OCI-LY7 (cell line): ENCODE measurements around the gene EPB41L4B.

Experiments
- EZH2phosphoT487 ChIP-seq: fragments of 200-600 bp; sonication (generic); IDR thresholded peaks from 2 replicates; pipeline ENCODE4 v1.6.1; 2018; ENCODE audit warnings: low read depth, borderline replicate concordance, mild to moderate bottlenecking, mixed run types, antibody characterized with exemption, low read length, moderate library complexity, mixed read lengths
- TF ChIP-seq, protein P1 (sequence below): fragments of 200-600 bp; sonication (generic); conservative IDR thresholded peaks from 2 replicates; pipeline ENCODE4 v1.5.1; 2014; ENCODE audit warnings: mild to moderate bottlenecking, antibody characterized with exemption, low read length, moderate library complexity, mixed read lengths

DNA sequence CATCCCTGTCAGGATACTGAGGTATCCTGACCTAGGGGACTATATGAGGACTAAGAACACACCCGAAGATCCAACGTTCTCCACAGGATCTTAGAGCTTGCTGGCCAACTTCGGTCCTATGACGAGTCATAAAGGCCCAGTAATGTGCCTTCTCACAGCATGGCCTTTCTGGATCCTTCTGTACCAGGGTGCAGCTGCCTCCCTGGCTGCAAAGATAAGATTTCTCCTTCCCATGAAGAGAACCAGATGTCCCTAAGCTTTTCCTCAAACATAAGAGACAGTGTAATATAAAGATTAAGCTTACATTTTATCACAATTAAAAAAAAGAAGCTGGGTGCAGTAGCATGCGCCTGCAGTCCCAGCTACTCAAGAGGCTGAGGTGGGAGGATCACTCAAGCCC, 18.3 kb downstream of the EPB41L4B start:
- TF ChIP-seq, protein P1, sequence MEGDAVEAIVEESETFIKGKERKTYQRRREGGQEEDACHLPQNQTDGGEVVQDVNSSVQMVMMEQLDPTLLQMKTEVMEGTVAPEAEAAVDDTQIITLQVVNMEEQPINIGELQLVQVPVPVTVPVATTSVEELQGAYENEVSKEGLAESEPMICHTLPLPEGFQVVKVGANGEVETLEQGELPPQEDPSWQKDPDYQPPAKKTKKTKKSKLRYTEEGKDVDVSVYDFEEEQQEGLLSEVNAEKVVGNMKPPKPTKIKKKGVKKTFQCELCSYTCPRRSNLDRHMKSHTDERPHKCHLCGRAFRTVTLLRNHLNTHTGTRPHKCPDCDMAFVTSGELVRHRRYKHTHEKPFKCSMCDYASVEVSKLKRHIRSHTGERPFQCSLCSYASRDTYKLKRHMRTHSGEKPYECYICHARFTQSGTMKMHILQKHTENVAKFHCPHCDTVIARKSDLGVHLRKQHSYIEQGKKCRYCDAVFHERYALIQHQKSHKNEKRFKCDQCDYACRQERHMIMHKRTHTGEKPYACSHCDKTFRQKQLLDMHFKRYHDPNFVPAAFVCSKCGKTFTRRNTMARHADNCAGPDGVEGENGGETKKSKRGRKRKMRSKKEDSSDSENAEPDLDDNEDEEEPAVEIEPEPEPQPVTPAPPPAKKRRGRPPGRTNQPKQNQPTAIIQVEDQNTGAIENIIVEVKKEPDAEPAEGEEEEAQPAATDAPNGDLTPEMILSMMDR = no peak
- no peak for TF ChIP-seq EZH2phosphoT487
